ENCODE data around the gene KRTAP10-8. TPM values are rescaled to one million over a fixed set of nuclear protein-coding genes. Genes with fewer than 3 reads are reported as not detected.

KRTAP10-8 gene
- total RNA-seq, 1 experiment from 2014 or later, result not detected

DNA sequence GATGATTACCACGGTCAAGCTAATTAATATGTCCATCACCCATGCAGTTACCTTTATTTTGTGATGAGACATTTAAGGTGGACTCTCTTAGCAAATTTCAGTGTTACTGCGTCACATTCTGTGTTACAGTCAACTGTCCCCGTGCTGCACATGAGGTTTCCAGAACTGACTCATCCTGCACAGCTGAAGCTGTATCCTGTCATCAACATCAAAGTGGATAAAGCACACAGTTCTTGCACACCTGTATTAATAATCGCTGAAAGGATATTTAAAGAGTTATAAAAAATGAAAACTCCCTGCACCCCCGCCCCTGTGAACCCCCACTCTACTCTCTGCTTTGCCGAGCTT, 28.1 kb upstream of the KRTAP10-8 start:
- POLR2A ChIA-PET, result no interaction called here
- H3K4me3 ChIP-seq (ENCODE audit: low read depth in 2 of 2, low read length in 2 of 2), result no peak overlapping the region
- no peak overlapping the region for H3K27ac ChIP-seq (ENCODE audit: low read length)
- in situ Hi-C loops (cut with HindIII; ENCODE audit: low pct_unique_long_range_greater_than_20kb, low sequenced_read_pairs) (no loop called here), intact Hi-C loops (cut with micrococcal nuclease; ENCODE audit: unreplicated experiment) (no loop called here)
- peaks cover 4% of the 10 kb centered on the region for H3K27me3 ChIP-seq (ENCODE audit: control insufficient read depth, insufficient read depth, low read length)
- 0 out of 2 replicates have a peak, but pooled peaks cover 7% of the 10 kb centered on the region for H3K9me3 ChIP-seq (ENCODE audit: control insufficient read depth, insufficient read depth, low read depth, low read length)
- DNase-seq (ENCODE audit: low read depth, low spot score) (no peak), ATAC-seq (no peak)
- TF ChIP-seq POLR2AphosphoS5 (IDR thresholded peaks at IDR 0.05; ENCODE audit: low read depth, low read length) (no peak), SIN3A (IDR thresholded peaks at IDR 0.05; ENCODE audit: borderline replicate concordance, insufficient read depth, low read depth, low read length) (no peak), TCF7L2 (IDR thresholded peaks at IDR 0.05; ENCODE audit: low read depth, low read length) (no peak)
- TF ChIP-seq, protein P1, sequence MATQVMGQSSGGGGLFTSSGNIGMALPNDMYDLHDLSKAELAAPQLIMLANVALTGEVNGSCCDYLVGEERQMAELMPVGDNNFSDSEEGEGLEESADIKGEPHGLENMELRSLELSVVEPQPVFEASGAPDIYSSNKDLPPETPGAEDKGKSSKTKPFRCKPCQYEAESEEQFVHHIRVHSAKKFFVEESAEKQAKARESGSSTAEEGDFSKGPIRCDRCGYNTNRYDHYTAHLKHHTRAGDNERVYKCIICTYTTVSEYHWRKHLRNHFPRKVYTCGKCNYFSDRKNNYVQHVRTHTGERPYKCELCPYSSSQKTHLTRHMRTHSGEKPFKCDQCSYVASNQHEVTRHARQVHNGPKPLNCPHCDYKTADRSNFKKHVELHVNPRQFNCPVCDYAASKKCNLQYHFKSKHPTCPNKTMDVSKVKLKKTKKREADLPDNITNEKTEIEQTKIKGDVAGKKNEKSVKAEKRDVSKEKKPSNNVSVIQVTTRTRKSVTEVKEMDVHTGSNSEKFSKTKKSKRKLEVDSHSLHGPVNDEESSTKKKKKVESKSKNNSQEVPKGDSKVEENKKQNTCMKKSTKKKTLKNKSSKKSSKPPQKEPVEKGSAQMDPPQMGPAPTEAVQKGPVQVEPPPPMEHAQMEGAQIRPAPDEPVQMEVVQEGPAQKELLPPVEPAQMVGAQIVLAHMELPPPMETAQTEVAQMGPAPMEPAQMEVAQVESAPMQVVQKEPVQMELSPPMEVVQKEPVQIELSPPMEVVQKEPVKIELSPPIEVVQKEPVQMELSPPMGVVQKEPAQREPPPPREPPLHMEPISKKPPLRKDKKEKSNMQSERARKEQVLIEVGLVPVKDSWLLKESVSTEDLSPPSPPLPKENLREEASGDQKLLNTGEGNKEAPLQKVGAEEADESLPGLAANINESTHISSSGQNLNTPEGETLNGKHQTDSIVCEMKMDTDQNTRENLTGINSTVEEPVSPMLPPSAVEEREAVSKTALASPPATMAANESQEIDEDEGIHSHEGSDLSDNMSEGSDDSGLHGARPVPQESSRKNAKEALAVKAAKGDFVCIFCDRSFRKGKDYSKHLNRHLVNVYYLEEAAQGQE (IDR thresholded peaks at IDR 0.05; ENCODE audit: insufficient read depth in 1 of 2, low read depth in 2 of 2, low read length in 1 of 2), result no peak
- TF ChIP-seq, protein P2, sequence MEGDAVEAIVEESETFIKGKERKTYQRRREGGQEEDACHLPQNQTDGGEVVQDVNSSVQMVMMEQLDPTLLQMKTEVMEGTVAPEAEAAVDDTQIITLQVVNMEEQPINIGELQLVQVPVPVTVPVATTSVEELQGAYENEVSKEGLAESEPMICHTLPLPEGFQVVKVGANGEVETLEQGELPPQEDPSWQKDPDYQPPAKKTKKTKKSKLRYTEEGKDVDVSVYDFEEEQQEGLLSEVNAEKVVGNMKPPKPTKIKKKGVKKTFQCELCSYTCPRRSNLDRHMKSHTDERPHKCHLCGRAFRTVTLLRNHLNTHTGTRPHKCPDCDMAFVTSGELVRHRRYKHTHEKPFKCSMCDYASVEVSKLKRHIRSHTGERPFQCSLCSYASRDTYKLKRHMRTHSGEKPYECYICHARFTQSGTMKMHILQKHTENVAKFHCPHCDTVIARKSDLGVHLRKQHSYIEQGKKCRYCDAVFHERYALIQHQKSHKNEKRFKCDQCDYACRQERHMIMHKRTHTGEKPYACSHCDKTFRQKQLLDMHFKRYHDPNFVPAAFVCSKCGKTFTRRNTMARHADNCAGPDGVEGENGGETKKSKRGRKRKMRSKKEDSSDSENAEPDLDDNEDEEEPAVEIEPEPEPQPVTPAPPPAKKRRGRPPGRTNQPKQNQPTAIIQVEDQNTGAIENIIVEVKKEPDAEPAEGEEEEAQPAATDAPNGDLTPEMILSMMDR (IDR thresholded peaks at IDR 0.05), result no peak
- CTCF ChIA-PET, result no interaction called here
- H3K36me3 ChIP-seq (ENCODE audit: control insufficient read depth, insufficient read depth, low read length), result no peaks in the 10 kb centered on the region
- BruUV-seq (replicated peaks), result no TSS peak
- H3K4me1 ChIP-seq (ENCODE audit: control insufficient read depth, insufficient read depth, low read length), result peaks cover 4% of the 10 kb centered on the region; the same call in 1 of the 2 replicates

DNA sequence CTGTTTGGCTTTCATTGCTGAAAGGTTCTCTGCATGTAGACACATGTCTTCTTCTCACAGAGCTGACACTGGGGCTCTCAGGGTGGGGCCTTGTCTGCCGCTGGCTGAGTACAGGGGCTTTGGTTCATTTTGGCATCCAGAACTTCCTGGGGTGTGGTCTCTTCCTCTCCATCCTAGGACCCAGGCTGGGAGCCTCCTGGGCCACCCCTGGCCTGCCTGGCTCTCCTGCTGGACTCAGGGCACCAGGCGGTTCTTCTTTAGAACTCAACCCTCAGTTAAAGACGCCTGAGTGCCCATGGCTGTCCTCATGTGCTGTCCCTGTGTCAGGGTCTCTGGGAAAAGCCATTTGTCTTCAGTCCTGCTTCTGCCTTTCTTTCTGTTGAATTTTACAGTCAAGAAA, 26.0 kb upstream of the KRTAP10-8 start:
- intact Hi-C loops (cut with micrococcal nuclease; ENCODE audit: unreplicated experiment) (no loop called here), in situ Hi-C loops (cut with HindIII; ENCODE audit: low pct_unique_long_range_greater_than_20kb, low sequenced_read_pairs) (no loop called here)
- ChIA-PET CTCF (no interaction called here), POLR2A (no interaction called here)
- H3K4me1 ChIP-seq (ENCODE audit: control insufficient read depth, insufficient read depth, low read length), result peaks cover 4% of the 10 kb centered on the region; the same call in 1 of the 2 replicates
- DNase-seq (ENCODE audit: low read depth, low spot score), result no peak
- H3K36me3 ChIP-seq (ENCODE audit: control insufficient read depth, insufficient read depth, low read length), result no peaks in the 10 kb centered on the region
- H3K9me3 ChIP-seq (ENCODE audit: control insufficient read depth, insufficient read depth, low read depth, low read length), result 0 out of 2 replicates have a peak, but pooled peaks cover 7% of the 10 kb centered on the region
- H3K27ac ChIP-seq (ENCODE audit: low read length), result no peak overlapping the region
- no peak for ATAC-seq
- H3K27me3 ChIP-seq (ENCODE audit: control insufficient read depth, insufficient read depth, low read length), result peaks cover 4% of the 10 kb centered on the region
- BruUV-seq (replicated peaks), result no TSS peak
- no peak for TF ChIP-seq TCF7L2 (IDR thresholded peaks at IDR 0.05; ENCODE audit: low read depth, low read length)
- TF ChIP-seq, protein P2 (IDR thresholded peaks at IDR 0.05), result no peak
- TF ChIP-seq, protein P1 (IDR thresholded peaks at IDR 0.05; ENCODE audit: insufficient read depth in 1 of 2, low read depth in 2 of 2, low read length in 1 of 2), result no peak
- TF ChIP-seq POLR2AphosphoS5 (IDR thresholded peaks at IDR 0.05; ENCODE audit: low read depth, low read length), result no peak
- no peak for TF ChIP-seq SIN3A (IDR thresholded peaks at IDR 0.05; ENCODE audit: borderline replicate concordance, insufficient read depth, low read depth, low read length)
- no peak overlapping the region for H3K4me3 ChIP-seq (ENCODE audit: low read depth in 2 of 2, low read length in 2 of 2)
